Skin of body (tissue), 2 donors: ENCODE measurements around the gene DLGAP3. TPM values are rescaled to one million over a fixed set of nuclear protein-coding genes. Genes with fewer than 3 reads are reported as not detected.

Experiments
- DNase-seq: peaks from one replicate; lab custom pipeline; 2025; lab: John Stamatoyannopoulos, UW
- total RNA-seq: library from RNA; depleted of rRNA; stranded (reverse); fragments of >200 nt; gene quantifications from one replicate; pipeline ENCODE4 v1.2.3, GENCODE V29; 2014

DLGAP3 gene
- total RNA-seq, 1 donor from 2014 or later = under 0.01 TPM

GRCh38 chr1:34868230-34869049 lies 61.0 kb downstream of the DLGAP3 start:
- DNase-seq = no peak

DNA sequence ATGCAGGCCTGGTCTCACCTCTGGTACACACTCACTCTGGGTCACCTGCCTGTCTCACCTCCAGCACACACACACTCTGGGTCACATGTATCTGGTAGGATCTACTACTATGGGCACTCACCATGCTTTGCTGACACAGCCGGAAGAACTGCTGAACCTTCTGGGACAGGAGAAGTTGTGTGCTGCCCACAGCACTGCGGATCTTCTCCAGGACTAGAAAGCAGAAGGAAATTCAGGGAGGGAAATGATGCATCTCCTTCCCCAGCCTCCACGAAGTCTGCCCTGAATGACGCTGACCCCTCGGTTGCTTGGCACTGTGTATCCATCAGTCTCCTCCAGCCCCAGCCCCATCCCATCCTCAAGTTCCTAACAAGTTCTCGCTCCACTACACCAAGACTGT lies 62.0 kb downstream of the DLGAP3 start:
- no peak for DNase-seq

- DNase-seq = no peak
Observed at GRCh38 chr1:34866762-34867109, 62.7 kb downstream of the DLGAP3 start.

GRCh38 chr1:34865981-34866761 lies 63.3 kb downstream of the DLGAP3 start:
- DNase-seq = peak; percentile 32

- DNase-seq = no peak
Observed at GRCh38 chr1:34865573-34865972, 63.9 kb downstream of the DLGAP3 start.

- no peak for DNase-seq
Observed at GRCh38 chr1:34864759-34865158, 64.7 kb downstream of the DLGAP3 start.

- no peak for DNase-seq
Observed at GRCh38 chr1:34863501-34863900, 65.9 kb downstream of the DLGAP3 start.

DNA sequence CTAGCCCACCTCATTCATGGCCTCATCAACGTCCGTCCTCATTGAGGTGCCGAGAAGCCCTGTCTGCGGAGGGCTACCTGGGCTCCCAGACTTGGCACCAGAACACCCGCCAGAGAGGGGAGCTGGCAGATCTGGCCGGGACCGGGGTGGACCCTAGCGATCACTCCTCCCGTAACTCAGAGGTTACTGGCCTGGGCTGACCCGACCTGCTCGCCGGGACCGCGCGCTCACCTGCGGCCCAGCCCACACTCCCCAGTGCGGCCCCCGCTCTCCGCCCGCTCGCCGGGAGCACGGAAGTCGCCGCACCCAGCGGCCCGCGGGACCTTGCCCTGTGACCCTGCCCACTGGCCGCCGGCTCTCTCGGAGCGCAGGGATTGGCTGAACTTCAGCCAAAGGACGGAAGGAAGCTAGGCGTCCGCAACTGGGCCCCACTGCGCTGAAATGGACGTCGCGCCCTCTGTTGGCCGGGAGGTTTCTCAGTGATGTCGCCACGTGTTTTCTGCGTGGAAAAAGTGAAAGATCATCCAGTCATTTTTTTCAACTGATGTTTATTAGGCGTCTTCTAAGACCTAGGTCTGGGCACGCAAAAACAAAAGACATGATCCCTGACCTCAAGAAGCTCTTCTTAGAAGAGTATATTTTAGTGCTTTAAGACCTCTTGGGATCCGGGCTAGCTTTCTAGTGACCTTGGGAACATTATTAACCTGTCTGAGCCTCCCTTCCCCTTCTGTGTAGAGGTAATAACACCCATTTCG lies 69.8 kb downstream of the DLGAP3 start, which contains the start of gene SMIM12:
Gene SMIM12 (minus strand): TSS at position 304 of the 755 bp plus-strand sequence. CDS start 3,772 bp downstream, outside the sequence.
- peak; percentile 82 for DNase-seq

DNA sequence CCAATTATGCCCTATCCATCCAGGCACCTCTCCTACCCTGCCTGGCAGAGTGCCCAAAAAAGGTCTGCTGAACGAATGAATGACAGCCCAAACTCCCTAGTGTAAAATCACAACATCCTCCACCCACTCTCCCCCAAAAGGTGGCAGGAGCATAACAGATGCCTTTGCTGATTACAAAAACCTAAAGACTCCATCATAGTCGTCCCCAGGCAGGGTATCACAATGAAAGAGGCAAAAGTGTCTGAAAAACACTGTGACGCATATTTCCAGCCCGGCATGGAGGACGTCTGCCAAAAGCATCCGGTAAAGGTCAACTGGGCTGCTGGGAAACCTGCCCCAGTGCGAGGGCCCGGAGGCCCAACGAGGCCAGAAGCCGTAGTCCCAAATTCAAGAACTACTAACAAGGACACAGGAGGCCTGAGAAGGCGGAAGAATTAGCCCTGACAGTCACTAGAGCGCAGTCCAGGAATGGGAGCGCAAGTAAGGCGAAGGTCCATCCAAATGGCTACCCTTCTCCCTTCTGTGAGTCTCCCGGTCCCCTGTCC lies 70.5 kb downstream of the DLGAP3 start:
- no peak for DNase-seq

DNA sequence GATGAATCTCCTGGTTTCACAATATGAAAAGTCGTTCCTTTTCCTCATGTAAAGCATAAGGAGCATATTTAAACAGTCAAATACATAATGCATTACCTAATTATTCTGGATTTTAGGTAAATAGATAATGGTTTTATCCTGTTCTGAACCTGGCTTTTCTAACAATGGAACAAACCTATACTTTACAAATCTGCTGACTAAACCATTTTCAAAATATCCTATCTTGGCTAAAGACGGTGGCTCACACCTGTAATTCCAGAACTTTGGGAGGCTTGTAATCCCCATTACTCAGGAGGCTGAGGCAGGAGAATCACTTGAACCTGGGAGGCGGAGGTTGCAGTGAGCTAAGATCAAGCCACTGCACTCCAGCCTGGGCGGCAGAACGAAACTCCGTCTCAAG lies 72.8 kb downstream of the DLGAP3 start:
- no peak for DNase-seq

- DNase-seq = peak; percentile 82
Observed at GRCh38 chr1:34852677-34853217, 76.7 kb downstream of the DLGAP3 start.

GRCh38 chr1:34851431-34852105 lies 77.9 kb downstream of the DLGAP3 start:
- DNase-seq = no peak

GRCh38 chr1:34850382-34850781 lies 79.1 kb downstream of the DLGAP3 start:
- DNase-seq = no peak

GRCh38 chr1:34847094-34847493 lies 82.4 kb downstream of the DLGAP3 start:
- no peak for DNase-seq

DNA sequence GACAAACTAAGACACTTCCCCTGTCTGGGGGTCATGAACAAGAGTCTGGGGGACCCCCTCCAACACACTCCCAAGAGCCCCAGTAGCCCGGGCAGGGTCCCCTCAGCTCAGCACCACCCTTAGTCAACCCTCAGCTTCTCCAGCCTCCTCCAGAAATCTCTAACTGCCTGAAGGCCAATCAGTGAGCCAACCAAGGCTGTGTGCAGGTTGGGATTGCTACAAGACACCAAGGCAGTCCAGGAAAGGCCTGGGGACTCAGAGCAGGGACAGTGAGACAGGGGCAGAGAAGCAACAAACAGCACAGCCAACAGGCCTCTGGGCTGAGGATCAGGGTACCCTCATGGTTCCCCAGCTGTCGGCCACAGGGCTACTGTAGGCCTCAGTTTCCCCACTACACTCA lies 83.2 kb downstream of the DLGAP3 start:
- no peak for DNase-seq

GRCh38 chr1:34845131-34845901 lies 84.1 kb downstream of the DLGAP3 start:
- no peak for DNase-seq

DNA sequence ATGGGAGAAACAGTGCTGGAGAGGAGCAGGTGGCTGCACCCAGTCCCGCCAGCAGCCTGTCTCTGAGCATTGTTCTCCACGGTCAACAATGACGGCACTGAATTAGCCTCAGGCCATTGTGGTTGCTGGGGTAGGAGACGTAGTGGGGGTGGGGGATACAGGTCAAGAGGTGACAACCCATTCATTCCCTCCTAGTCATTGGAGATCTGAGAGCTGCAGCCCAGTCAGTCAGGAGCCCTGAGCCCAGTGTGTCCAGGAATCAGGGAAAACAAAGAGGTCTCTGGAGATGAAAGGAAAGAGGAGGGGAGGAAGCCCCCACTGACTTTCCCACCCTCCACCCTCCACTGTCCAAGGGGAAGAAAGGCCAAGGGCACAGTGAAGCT lies 85.2 kb downstream of the DLGAP3 start:
- DNase-seq = no peak

- DNase-seq = no peak
Observed at GRCh38 chr1:34843392-34844251, 85.8 kb downstream of the DLGAP3 start.

- DNase-seq = no peak
Observed at GRCh38 chr1:34842952-34843371, 86.5 kb downstream of the DLGAP3 start.
